HG03097 (cell line): ENCODE data around the gene RAD21L1.

Experiments
- ATAC-seq: cut with Tn5 transposase; IDR thresholded peaks from one replicate; pipeline ENCODE4 v1.9.1; 2021; ENCODE audit not compliant: unreplicated experiment, low FRiP score

The RAD21L1 gene

GRCh38 chr20:1225783-1226654, at the start of gene RAD21L1:
RAD21L1 (plus strand) TSS chr20:1226044; CDS start chr20:1228454, 2,410 bp downstream.
- no peak for ATAC-seq

GRCh38 chr20:1177680-1178079, 48.2 kb upstream of the RAD21L1 start:
- no peak for ATAC-seq

- no peak for ATAC-seq
Measured at GRCh38 chr20:1178103-1178502, 47.7 kb upstream of the RAD21L1 start.

GRCh38 chr20:1178623-1179022, 47.2 kb upstream of the RAD21L1 start:
- no peak for ATAC-seq

GRCh38 chr20:1180949-1181348, 44.9 kb upstream of the RAD21L1 start:
- no peak for ATAC-seq

- ATAC-seq: no peak
Measured at GRCh38 chr20:1182106-1182505, 43.7 kb upstream of the RAD21L1 start.

- ATAC-seq: no peak
Measured at GRCh38 chr20:1183153-1183552, 42.7 kb upstream of the RAD21L1 start.

GRCh38 chr20:1184260-1184637, 41.6 kb upstream of the RAD21L1 start:
- no peak for ATAC-seq

GRCh38 chr20:1184638-1185315, 41.1 kb upstream of the RAD21L1 start, which contains the start of gene TMEM74B:
TMEM74B (minus strand) TSS chr20:1184981; CDS start chr20:1183801, 1,180 bp downstream.
- ATAC-seq: no peak

- ATAC-seq: no peak
Measured at GRCh38 chr20:1185316-1185741, 40.5 kb upstream of the RAD21L1 start.

- ATAC-seq: no peak
Measured at GRCh38 chr20:1185790-1186334, 40.0 kb upstream of the RAD21L1 start.

GRCh38 chr20:1186367-1186991, 39.4 kb upstream of the RAD21L1 start:
- ATAC-seq: no peak

- no peak for ATAC-seq
Measured at GRCh38 chr20:1187605-1188171, 38.2 kb upstream of the RAD21L1 start.

- no peak for ATAC-seq
Measured at GRCh38 chr20:1188347-1188746, 37.5 kb upstream of the RAD21L1 start.

- ATAC-seq: no peak
Measured at GRCh38 chr20:1189827-1190226, 36.0 kb upstream of the RAD21L1 start.

- ATAC-seq: no peak
Measured at GRCh38 chr20:1190847-1191246, 35.0 kb upstream of the RAD21L1 start.

- ATAC-seq: no peak
Measured at GRCh38 chr20:1191299-1191698, 34.5 kb upstream of the RAD21L1 start.

GRCh38 chr20:1195226-1195625, 30.6 kb upstream of the RAD21L1 start:
- ATAC-seq: no peak

GRCh38 chr20:1196634-1197033, 29.2 kb upstream of the RAD21L1 start:
- ATAC-seq: no peak

GRCh38 chr20:1197801-1198200, 28.0 kb upstream of the RAD21L1 start:
- ATAC-seq: no peak

GRCh38 chr20:1198751-1199150, 27.1 kb upstream of the RAD21L1 start:
- no peak for ATAC-seq
